Measurements from ENCODE around the gene RNF144B.
A peak's percentile ranks its signal among the peaks of the same experiment; 100 is the strongest.

GRCh38 chr6:18387061-18387721, at the start of gene RNF144B:
- TF ChIP-seq MAX (IDR thresholded peaks at IDR 0.05), result peak; percentile 57
- TF ChIP-seq SUZ12 (IDR thresholded peaks at IDR 0.05; ENCODE audit: low read length), result no peak
- TF ChIP-seq CTCF (IDR thresholded peaks at IDR 0.05; ENCODE audit: control extremely low read depth in 1 of 3, insufficient read depth in 1 of 3, low read depth in 1 of 3, low read length in 3 of 3), result no peak
- no peak for TF ChIP-seq EP300 (IDR thresholded peaks at IDR 0.05; ENCODE audit: borderline replicate concordance in 1 of 2, low read depth in 2 of 2, low read length in 2 of 2)
- TF ChIP-seq EGR1 (IDR thresholded peaks at IDR 0.05; ENCODE audit: borderline replicate concordance, low read depth, low read length), result no peak
- no peak for TF ChIP-seq KDM5A (IDR thresholded peaks at IDR 0.05; ENCODE audit: low read length)
- peak; percentile 14; the same call in 1 of the 2 replicates for TF ChIP-seq CHD2 (IDR thresholded peaks at IDR 0.05; ENCODE audit: low read length)

Measured in H1 (cell line).